Fibroblast of mammary gland (primary cell): ENCODE data around the gene DAND5.
"Not testable (repeated sequence)": the region's sequence is repeated elsewhere in the genome, so short reads cannot be mapped to it uniquely, and the experiment has no call there.

Source experiments
- DNase-seq: peaks from one replicate; pipeline ENCODE4 v3.0.0-alpha.2; 2010; ENCODE audit warnings: low read depth
- H3K4me3 ChIP-seq: 2 replicates; pipeline ENCODE4 v1.5.1; 2011; ENCODE audit warnings: low read depth, mild to moderate bottlenecking, low read length, moderate library complexity; ENCODE audit not compliant: control insufficient read depth
- CTCF ChIP-seq: conservative IDR thresholded peaks from 2 replicates; pipeline ENCODE4 v1.5.1; 2011; ENCODE audit warnings: low read depth, low read length, inconsistent platforms; ENCODE audit not compliant: control insufficient read depth, insufficient read depth

The DAND5 gene

GRCh38 chr19:12953138-12953798 is 16.1 kb upstream of the DAND5 start:
- no peak overlapping the region for H3K4me3 ChIP-seq
- TF ChIP-seq CTCF = no peak
- DNase-seq = no peak

GRCh38 chr19:12953799-12954611 is 15.4 kb upstream of the DAND5 start:
- H3K4me3 ChIP-seq = no peak overlapping the region
- no peak for TF ChIP-seq CTCF
- DNase-seq = no peak

GRCh38 chr19:12954612-12954962 is 14.8 kb upstream of the DAND5 start:
- no peak for TF ChIP-seq CTCF
- no peak for DNase-seq
- no peak overlapping the region for H3K4me3 ChIP-seq

GRCh38 chr19:12955575-12955974 is 13.8 kb upstream of the DAND5 start:
- H3K4me3 ChIP-seq = peak overlapping the region; percentile 88
- DNase-seq = not testable (repeated sequence)

GRCh38 chr19:12955996-12956395 is 13.4 kb upstream of the DAND5 start:
- peak overlapping the region; percentile 88 for H3K4me3 ChIP-seq
- no peak for TF ChIP-seq CTCF
- DNase-seq = no peak

GRCh38 chr19:12956446-12957388 is 12.7 kb upstream of the DAND5 start, which contains the start of gene GADD45GIP1:
GADD45GIP1 (minus strand) TSS chr19:12957223; CDS start chr19:12957212, 11 bp downstream.
- peak; percentile 75 for DNase-seq
- peak within 1 kb of the TSS; percentile 88 for H3K4me3 ChIP-seq
- no peak for TF ChIP-seq CTCF

GRCh38 chr19:12957389-12957952 is 11.9 kb upstream of the DAND5 start:
- not testable (repeated sequence) for DNase-seq
- peak overlapping the region; percentile 88 for H3K4me3 ChIP-seq
